HG02852 (cell line): ENCODE results near the gene SSRP1.

Source experiments
- ATAC-seq: cut with Tn5 transposase; IDR thresholded peaks from one replicate; pipeline ENCODE4 v1.9.1; 2021; ENCODE audit warnings: mild to moderate bottlenecking, moderate library complexity; ENCODE audit not compliant: unreplicated experiment

SSRP1 gene

GRCh38 chr11:57276169-57276970, 59.3 kb downstream of the SSRP1 start:
- ATAC-seq, result no peak
